Fibroblast of lung (primary cell): ENCODE measurements around the gene SMAD3. TPM values are rescaled to one million over a fixed set of nuclear protein-coding genes. Genes with fewer than 3 reads are reported as not detected.

ENCODE experiments used
- DNase-seq, 2 donors: peaks; one replicate each; pipeline versions ENCODE4 v3.0.0 to v3.0.0-alpha.2; 2010; ENCODE audit warnings: low read depth in 2 of 2
- H2AFZ ChIP-seq: 2 replicates; pipeline ENCODE4 v1.5.1; 2012; ENCODE audit warnings: low read length, control low read depth, inconsistent platforms
- H3K27ac ChIP-seq: 2 replicates; pipeline ENCODE4 v1.5.1; 2011; ENCODE audit warnings: low read length, control low read depth; ENCODE audit not compliant: insufficient read depth
- H3K27me3 ChIP-seq: 2 replicates; pipeline ENCODE4 v1.5.1; 2011; ENCODE audit warnings: mild to moderate bottlenecking, low read length; ENCODE audit not compliant: control insufficient read depth, insufficient read depth
- H3K36me3 ChIP-seq: 2 replicates; pipeline ENCODE4 v1.5.1; 2011; ENCODE audit warnings: low read length; ENCODE audit not compliant: control insufficient read depth, insufficient read depth
- H3K4me1 ChIP-seq: 2 replicates; pipeline ENCODE4 v1.5.1; 2011; ENCODE audit warnings: low read length; ENCODE audit not compliant: control insufficient read depth, insufficient read depth; ENCODE audit errors: extremely low read depth
- H3K4me2 ChIP-seq: 2 replicates; pipeline ENCODE4 v1.5.1; 2011; ENCODE audit warnings: low read length, control low read depth; ENCODE audit not compliant: insufficient read depth; ENCODE audit errors: extremely low read depth
- H3K4me3 ChIP-seq, 4 experiments: fragments of 200-600 bp in 1 of 4; sonication (generic) in 1 of 4; replicated peaks in 1 of 4; 2 replicates each; pipeline ENCODE4 v1.5.1; 2011 to 2016; ENCODE audit warnings: low read length in 4 of 4, low read depth in 3 of 4, mild to moderate bottlenecking in 3 of 4, control low read depth in 2 of 4, inconsistent platforms in 1 of 4, mixed read lengths in 1 of 4; ENCODE audit not compliant: insufficient read depth in 1 of 4; ENCODE audit errors: control extremely low read depth in 1 of 4
- H3K79me2 ChIP-seq: 2 replicates; pipeline ENCODE4 v1.5.1; 2012; ENCODE audit warnings: mild to moderate bottlenecking, low read length, inconsistent platforms; ENCODE audit not compliant: control insufficient read depth, insufficient read depth
- H3K9ac ChIP-seq: 2 replicates; pipeline ENCODE4 v1.5.1; 2011; ENCODE audit warnings: mild to moderate bottlenecking, low read length, control low read depth; ENCODE audit not compliant: insufficient read depth
- H3K9me3 ChIP-seq: 2 replicates; pipeline ENCODE4 v1.5.1; 2012; ENCODE audit warnings: low read depth, low read length; ENCODE audit not compliant: control insufficient read depth, insufficient read depth
- H4K20me1 ChIP-seq: 2 replicates; pipeline ENCODE4 v1.5.1; 2011; ENCODE audit warnings: low read length; ENCODE audit not compliant: control insufficient read depth, insufficient read depth; ENCODE audit errors: extremely low read depth
- CTCF ChIP-seq, 2 donors: IDR thresholded peaks in 1 of 2; conservative IDR thresholded peaks in 1 of 2; 1 replicate in 1 of 2; 2 replicates in 1 of 2; pipeline ENCODE4 v1.5.1; 2011 to 2012; ENCODE audit warnings: low read length in 2 of 2, control low read depth in 1 of 2, inconsistent platforms in 1 of 2, low read depth in 1 of 2, mild to moderate bottlenecking in 1 of 2
- EZH2 ChIP-seq: IDR thresholded peaks from 2 replicates; pipeline ENCODE4 v1.5.1; 2012; ENCODE audit warnings: low read length, control low read depth, mild to moderate bottlenecking; ENCODE audit errors: missing control alignments
- polyA plus RNA-seq, 2 donors: library from polyadenylated mRNA; depleted of rRNA in 1 of 2; stranded (reverse) in 1 of 2; unstranded in 1 of 2; fragments of >200 nt; gene quantifications; 2 replicates each; pipeline ENCODE4 v1.2.1, GENCODE V29; 2011 to 2012; ENCODE audit warnings: missing spikeins in 1 of 2
- total RNA-seq: library from RNA; depleted of rRNA; stranded (reverse); fragments of >200 nt; gene quantifications from 2 replicates; pipeline ENCODE4 v1.2.1, GENCODE V29; 2014

SMAD3 gene
- total and polyA plus RNA-seq, 2 donors (not counting 1 experiment from before 2014, with no cell fraction given) = 69.9 to 173 TPM

GRCh38 chr15:67080118-67080899, 14.9 kb downstream of the SMAD3 start:
- Histone ChIP-seq H3K4me3 (peak overlapping the region in 1 of 4 experiments; percentile 12), H3K4me1 (peaks cover 76% of the 10 kb centered on the region), H2AFZ (no peak overlapping the region), H3K27ac (peak overlapping the region; percentile 81), H3K27me3 (no peaks in the 10 kb centered on the region), H3K9me3 (no peaks in the 10 kb centered on the region), H3K36me3 (peaks cover 14% of the 10 kb centered on the region), H3K9ac (no peak overlapping the region), H4K20me1 (peaks cover 2% of the 10 kb centered on the region), H3K79me2 (peaks cover 97% of the 10 kb centered on the region), H3K4me2 (peak overlapping the region; percentile 75)
- no peak for TF ChIP-seq CTCF (conservative IDR thresholded peaks at IDR 0.05 in 1 of 2, IDR thresholded peaks at IDR 0.05 in 1 of 2; ENCODE audit: low read depth in 1 of 2, low read length in 2 of 2)
- no peak for TF ChIP-seq EZH2
- DNase-seq = peak; percentile 87 to 96

GRCh38 chr15:67080900-67081431, 15.6 kb downstream of the SMAD3 start:
- DNase-seq = peak; percentile 63 to 90
- Histone ChIP-seq H3K4me2 (peak overlapping the region; percentile 75), H2AFZ (no peak overlapping the region), H3K27me3 (no peaks in the 10 kb centered on the region), H3K79me2 (peaks cover 96% of the 10 kb centered on the region), H3K27ac (peak overlapping the region; percentile 81), H4K20me1 (peaks cover 2% of the 10 kb centered on the region), H3K9ac (no peak overlapping the region), H3K9me3 (no peaks in the 10 kb centered on the region), H3K4me1 (peaks cover 75% of the 10 kb centered on the region), H3K36me3 (peaks cover 13% of the 10 kb centered on the region), H3K4me3 (peak overlapping the region in 1 of 4 experiments; percentile 12)
- TF ChIP-seq EZH2 = no peak
- peak; percentile 13 to 17 for TF ChIP-seq CTCF (conservative IDR thresholded peaks at IDR 0.05 in 1 of 2, IDR thresholded peaks at IDR 0.05 in 1 of 2; ENCODE audit: low read depth in 1 of 2, low read length in 2 of 2)

GRCh38 chr15:67082007-67082536, 16.7 kb downstream of the SMAD3 start:
- peaks cover 2% of the 10 kb centered on the region for H4K20me1 ChIP-seq
- H3K27ac ChIP-seq = peak overlapping the region; percentile 14
- no peak overlapping the region for H3K4me3 ChIP-seq
- DNase-seq = no peak
- H3K9me3 ChIP-seq = no peaks in the 10 kb centered on the region
- peaks cover 11% of the 10 kb centered on the region for H3K36me3 ChIP-seq
- H2AFZ ChIP-seq = no peak overlapping the region
- peaks cover 96% of the 10 kb centered on the region for H3K79me2 ChIP-seq
- TF ChIP-seq CTCF (conservative IDR thresholded peaks at IDR 0.05 in 1 of 2, IDR thresholded peaks at IDR 0.05 in 1 of 2; ENCODE audit: low read depth in 1 of 2, low read length in 2 of 2) (no peak), EZH2 (no peak)
- H3K27me3 ChIP-seq = no peaks in the 10 kb centered on the region
- peaks cover 71% of the 10 kb centered on the region for H3K4me1 ChIP-seq
- no peak overlapping the region for H3K4me2 ChIP-seq
- H3K9ac ChIP-seq = no peak overlapping the region
